OCI-LY7 (cell line): ENCODE data around the gene TMEM131L.

Experiments
- CTCF ChIP-seq: fragments of 200-600 bp; sonication (generic); conservative IDR thresholded peaks from 2 replicates; pipeline ENCODE4 v1.5.1; 2014; ENCODE audit warnings: mild to moderate bottlenecking, antibody characterized with exemption, low read length, moderate library complexity, mixed read lengths
- EZH2phosphoT487 ChIP-seq: fragments of 200-600 bp; sonication (generic); IDR thresholded peaks from 2 replicates; pipeline ENCODE4 v1.6.1; 2018; ENCODE audit warnings: low read depth, borderline replicate concordance, mild to moderate bottlenecking, mixed run types, antibody characterized with exemption, low read length, moderate library complexity, mixed read lengths

GRCh38 chr4:153480704-153481103, 14.5 kb downstream of the TMEM131L start:
- TF ChIP-seq CTCF, result no peak
- TF ChIP-seq EZH2phosphoT487, result no peak
